MM.1S (cell line): ENCODE data around the gene CSRP1.

ENCODE experiments used
- CTCF ChIP-seq: fragments of 300-600 bp; sonication (generic); IDR thresholded peaks from 2 replicates; pipeline ENCODE4 v1.5.1; 2016; ENCODE audit warnings: antibody characterized with exemption, low read length, mixed read lengths
- EZH2 ChIP-seq: fragments of 300-600 bp; sonication (generic); optimal IDR thresholded peaks from 2 replicates; pipeline ENCODE3; 2017; ENCODE audit warnings: low read depth, mild to moderate bottlenecking, antibody characterized with exemption, low read length, mixed read lengths

DNA sequence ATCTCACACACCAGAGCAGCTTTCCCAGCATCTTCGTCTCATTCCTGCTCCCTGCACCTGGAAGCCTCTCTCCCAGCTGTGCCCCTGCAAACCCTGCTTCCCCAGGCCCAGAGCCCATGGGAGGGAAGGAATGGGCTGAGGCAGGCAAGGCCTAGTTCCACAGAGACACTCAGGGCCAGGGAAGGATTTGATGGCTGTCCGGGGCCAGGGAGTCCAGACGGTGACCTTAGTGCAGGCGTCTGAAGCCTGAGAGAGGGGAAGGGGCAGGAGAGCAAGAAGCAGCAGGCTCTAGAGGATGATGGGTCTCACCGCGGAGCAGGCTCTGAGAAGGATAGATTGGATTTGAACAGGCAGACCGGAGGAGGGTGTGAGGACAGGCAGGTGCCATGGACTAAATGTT is 63.2 kb downstream of the CSRP1 start:
- TF ChIP-seq EZH2 (no peak), CTCF (no peak)
